Measurements from ENCODE around the gene GUCY1B1. TPM values are rescaled to one million over a fixed set of nuclear protein-coding genes. Genes with fewer than 3 reads are reported as not detected.

Gene GUCY1B1
- total and polyA plus RNA-seq, 9 of the 15 experiments (the other 6 are each of a cell fraction or from before 2014, with no cell fraction given) = not detected

- TF ChIP-seq NR0B1 (IDR thresholded peaks at IDR 0.05; ENCODE audit: partially characterized antibody) (no peak), PURB (CRISPR knock-in tag; IDR thresholded peaks at IDR 0.05; ENCODE audit: low read depth) (no peak), RBM14 (IDR thresholded peaks at IDR 0.05; ENCODE audit: borderline replicate concordance, insufficient read depth, low read depth, low read length) (no peak), EZH2 (IDR thresholded peaks at IDR 0.05; ENCODE audit: borderline replicate concordance, low read depth, low read length) (no peak), ZNF785 (CRISPR knock-in tag; IDR thresholded peaks at IDR 0.05) (no peak), GATAD2A (IDR thresholded peaks at IDR 0.05) (no peak), SLC30A9 (CRISPR knock-in tag; IDR thresholded peaks at IDR 0.05) (no peak), CC2D1A (IDR thresholded peaks at IDR 0.05) (no peak), EHMT2 (IDR thresholded peaks at IDR 0.05) (no peak), USF2 (CRISPR knock-in tag; IDR thresholded peaks at IDR 0.05) (no peak)
Measured at GRCh38 chr4:155763551-155763950, 4.7 kb downstream of the GUCY1B1 start (continued).

GRCh38 chr4:155765149-155765548 is 6.3 kb downstream of the GUCY1B1 start:
- H3K79me2 ChIP-seq (ENCODE audit: control insufficient read depth, insufficient read depth, low read length) = no peaks in the 10 kb centered on the region
- H3K4me1 ChIP-seq (replicated peaks in 1 of 2; ENCODE audit: control insufficient read depth in 2 of 2, insufficient read depth in 2 of 2, low read length in 2 of 2) = no peaks in the 10 kb centered on the region
- no peaks in the 10 kb centered on the region for H4K20me1 ChIP-seq (replicated peaks; ENCODE audit: control insufficient read depth, insufficient read depth, low read length)
- BruUV-seq (replicated peaks) = no TSS peak
- FAIRE-seq (no peak), ATAC-seq (no peak), DNase-seq (ENCODE audit: extremely low read depth in 1 of 4, low spot score in 3 of 4) (no peak)
- H2AFZ ChIP-seq (ENCODE audit: low read depth, low read length) = no peak overlapping the region
- H3K27ac ChIP-seq (ENCODE audit: extremely low read depth, low read depth, low read length) = no peak overlapping the region
- ChIA-PET POLR2A (interaction anchor here (0.9 kb wide), 1 partner anchor 16 kb away, joined by 3 read pairs; no protein-coding TSS in a partner anchor), CTCF (ENCODE audit: low intra/inter-chr PET ratio) (no interaction called here)
- intact Hi-C loops (cut with micrococcal nuclease) (no loop called here), in situ Hi-C loops (cut with MboI) (no loop called here)
- no peaks in the 10 kb centered on the region for H3K27me3 ChIP-seq (ENCODE audit: control insufficient read depth in 2 of 2, insufficient read depth in 2 of 2, low read length in 2 of 2)
- no peak overlapping the region for H3K4me3 ChIP-seq
- no peaks in the 10 kb centered on the region for H3K9me1 ChIP-seq (ENCODE audit: control insufficient read depth, insufficient read depth, low read length)
- TF ChIP-seq IFI16 (CRISPR knock-in tag; IDR thresholded peaks at IDR 0.05) = no peak
- no peak for TF ChIP-seq PHF20 (IDR thresholded peaks at IDR 0.05; ENCODE audit: partially characterized antibody)
- no peak for TF ChIP-seq HMGN3 (IDR thresholded peaks at IDR 0.05; ENCODE audit: borderline replicate concordance, extremely low read depth, insufficient read length, low read depth, low read length)
- no peaks in the 10 kb centered on the region for H3K36me3 ChIP-seq (ENCODE audit: control insufficient read depth, insufficient read depth, low read length)
- 0% methylated on average over 3 of the region's 3 CpGs for WGBS (ENCODE audit: insufficient coverage, low coverage, missing lambda C conversion rate)
- H3K9ac ChIP-seq (ENCODE audit: insufficient read depth in 1 of 2, low read depth in 2 of 2, low read length in 2 of 2) = no peak overlapping the region
- H3K4me2 ChIP-seq (ENCODE audit: insufficient read depth, low read length) = no peak overlapping the region
- no peaks in the 10 kb centered on the region for H3K9me3 ChIP-seq (replicated peaks; ENCODE audit: control insufficient read depth, insufficient read depth, low read depth, low read length)
